Measurements from ENCODE around the gene MYRIP.

Gene MYRIP

DNA sequence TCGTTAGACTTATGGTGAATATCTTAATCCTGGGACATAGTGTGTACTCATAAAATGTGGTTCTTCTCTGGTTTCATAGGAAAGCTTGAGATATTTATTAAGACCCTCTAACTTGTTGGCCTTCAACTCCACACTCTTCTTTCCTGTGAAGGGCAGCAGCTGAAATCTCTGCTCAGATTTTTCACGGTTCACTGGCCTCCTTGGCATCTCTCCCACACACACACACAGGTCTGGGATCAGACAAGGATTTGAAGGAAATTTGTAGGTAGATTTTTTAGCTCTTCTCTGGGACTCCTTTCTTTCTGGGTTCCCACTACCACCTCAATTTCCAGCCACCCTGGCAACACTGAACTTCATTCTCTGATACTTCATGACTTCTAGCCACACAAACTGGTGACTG lies 70.2 kb downstream of the MYRIP start:
- no peak overlapping the region for H3K4me3 ChIP-seq (ENCODE audit: low read length)
- no peak for DNase-seq (ENCODE audit: low read depth, low spot score)

DNA sequence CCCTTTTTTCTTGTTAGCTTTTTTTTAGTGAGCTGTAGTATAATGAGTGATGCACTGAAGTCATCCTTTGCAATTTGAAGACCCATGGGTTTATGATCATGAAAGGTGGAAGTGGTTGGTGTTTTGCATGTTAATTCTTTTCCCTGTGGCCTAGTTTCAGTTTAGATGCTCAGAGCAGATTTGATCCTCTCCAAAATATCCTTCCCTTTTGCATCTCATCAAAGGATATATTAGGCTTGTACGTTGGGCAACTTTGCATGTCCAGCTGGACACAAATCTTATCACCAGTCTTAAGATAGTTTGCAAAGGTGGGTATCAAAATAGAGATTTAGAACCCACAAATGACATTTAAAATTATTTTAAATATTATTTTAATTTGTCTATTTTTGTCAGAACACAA lies 72.7 kb downstream of the MYRIP start:
- H3K4me3 ChIP-seq (ENCODE audit: low read length), result no peak overlapping the region
- no peak for DNase-seq (ENCODE audit: low read depth, low spot score)

DNA sequence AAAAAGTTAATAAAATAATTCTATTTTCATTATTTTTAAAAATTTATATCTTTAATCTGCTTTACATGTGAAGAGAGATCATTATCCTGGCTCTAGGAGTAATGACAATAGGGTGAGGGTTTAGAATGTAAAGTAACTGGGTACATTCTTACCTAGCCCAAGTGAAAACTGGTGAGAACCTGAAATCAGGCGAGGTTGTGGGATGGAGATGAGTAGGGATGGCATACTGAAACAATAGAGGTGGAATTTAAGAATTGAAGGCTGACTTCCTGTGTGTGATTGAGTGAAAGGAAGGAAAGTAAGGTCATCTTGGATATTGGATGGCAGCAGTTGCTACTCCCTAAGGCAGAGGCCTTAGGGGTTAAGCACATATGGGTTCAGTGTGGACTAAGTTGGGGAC lies 82.7 kb downstream of the MYRIP start:
- no peak for DNase-seq (ENCODE audit: low read depth, low spot score)
- no peak overlapping the region for H3K4me3 ChIP-seq (ENCODE audit: low read length)

DNA sequence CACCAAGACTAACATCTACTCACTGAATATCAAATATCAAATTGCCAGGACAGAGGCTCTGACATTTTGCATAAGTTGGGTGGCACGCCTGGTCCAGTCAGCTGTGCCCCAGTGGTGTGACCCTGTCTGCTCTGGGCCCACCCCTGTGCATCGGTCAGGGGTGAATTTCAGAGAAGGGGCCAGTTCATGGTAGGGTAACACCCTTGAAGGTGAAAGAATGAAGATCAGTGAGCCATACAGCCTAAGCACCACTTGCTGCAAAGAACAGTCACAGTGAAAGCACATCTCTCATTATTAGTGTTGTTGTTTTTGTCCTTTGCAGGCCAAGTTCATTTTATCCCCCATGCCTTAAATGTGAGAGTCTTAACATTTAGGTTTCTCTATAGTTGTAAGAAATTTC lies 86.8 kb downstream of the MYRIP start:
- no peak for DNase-seq (ENCODE audit: low read depth, low spot score)
- no peak overlapping the region for H3K4me3 ChIP-seq (ENCODE audit: low read length)

DNA sequence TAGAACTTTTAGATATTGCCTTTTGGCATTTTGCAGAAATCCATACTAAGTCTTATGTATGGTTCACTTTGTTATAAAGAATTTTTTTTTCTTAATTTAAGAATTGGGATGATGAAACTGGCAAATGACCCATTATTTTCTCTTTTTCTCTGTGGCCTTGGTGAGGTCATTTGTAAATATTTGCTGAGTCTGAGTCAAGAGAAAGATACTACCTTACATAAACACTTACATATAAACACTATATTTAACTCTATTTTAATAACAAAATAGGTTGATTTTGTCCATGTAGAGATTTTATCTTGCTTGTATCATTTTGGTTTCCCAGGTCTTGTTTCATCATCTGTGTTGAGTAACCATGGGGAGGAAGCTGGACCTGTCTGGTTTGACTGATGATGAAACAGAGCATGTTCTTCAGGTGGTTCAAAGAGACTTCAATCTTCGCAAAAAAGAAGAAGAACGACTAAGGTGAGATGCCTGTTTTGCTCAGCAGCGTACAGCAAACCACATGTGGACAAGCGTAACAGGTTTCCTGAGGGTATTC lies 91.1 kb downstream of the MYRIP start:
- no peak overlapping the region for H3K4me3 ChIP-seq (ENCODE audit: low read length)
- DNase-seq (ENCODE audit: low read depth, low spot score), result no peak

DNA sequence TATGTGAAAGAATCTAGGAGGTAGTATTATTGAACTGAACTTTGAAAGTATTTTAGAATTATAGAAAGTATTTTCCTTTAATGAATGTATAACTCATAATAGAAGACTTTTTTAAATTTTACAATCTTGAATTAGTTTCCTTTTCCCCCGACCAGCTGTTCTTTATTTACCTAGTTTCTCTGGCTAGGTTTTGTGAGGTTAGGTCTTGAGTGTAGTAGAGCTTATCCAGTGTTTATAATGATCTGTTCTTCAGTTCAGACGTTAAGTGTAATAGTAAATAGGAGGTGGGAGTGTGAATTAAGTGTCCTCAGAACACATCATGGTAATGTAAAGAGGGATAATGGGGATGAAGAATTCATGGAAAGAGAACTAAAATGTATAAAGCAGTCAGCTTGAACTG lies 93.8 kb downstream of the MYRIP start:
- no peak for DNase-seq (ENCODE audit: low read depth, low spot score)
- no peak overlapping the region for H3K4me3 ChIP-seq (ENCODE audit: low read length)

DNA sequence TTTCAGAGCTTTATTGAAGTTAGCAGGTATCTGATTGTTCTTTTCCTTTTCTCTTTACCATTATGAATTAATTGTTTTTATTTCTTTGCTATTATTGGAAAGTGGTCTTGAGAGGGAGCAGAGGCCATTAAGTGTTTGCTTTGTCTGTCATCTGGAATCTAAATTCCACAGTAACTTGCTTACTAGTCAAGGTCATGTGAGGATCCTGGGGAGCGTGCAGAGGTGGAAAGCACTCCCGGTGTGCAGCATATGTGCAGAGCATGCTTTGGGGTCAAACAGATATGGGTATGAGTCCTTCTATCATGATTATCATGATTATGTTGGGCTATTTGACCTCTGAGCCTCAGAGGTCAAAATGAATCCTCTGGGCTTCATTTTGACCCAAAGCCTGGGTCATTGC lies 96.4 kb downstream of the MYRIP start:
- no peak for DNase-seq (ENCODE audit: low read depth, low spot score)
- no peak overlapping the region for H3K4me3 ChIP-seq (ENCODE audit: low read length)

DNA sequence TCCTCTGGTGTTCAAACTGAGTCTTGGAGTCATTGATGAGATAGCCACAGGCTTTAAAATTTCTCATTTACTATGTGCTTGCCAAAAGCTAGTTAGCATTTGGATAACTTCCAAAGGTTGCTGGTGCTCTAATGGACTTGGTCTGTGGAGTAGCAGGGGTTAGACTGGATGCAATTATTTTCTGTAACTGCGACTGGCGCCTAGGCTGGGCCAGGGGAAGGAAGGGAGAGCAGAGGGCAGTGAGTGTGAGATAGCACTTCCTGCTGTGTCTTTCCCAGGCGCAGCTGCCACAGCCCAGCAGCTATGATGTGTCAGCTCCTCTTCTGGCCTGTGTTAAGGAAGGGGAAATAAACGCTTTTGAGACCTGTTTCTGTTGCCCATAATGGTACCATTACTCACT lies 98.6 kb downstream of the MYRIP start:
- H3K4me3 ChIP-seq (ENCODE audit: low read length), result no peak overlapping the region
- DNase-seq (ENCODE audit: low read depth, low spot score), result no peak

DNA sequence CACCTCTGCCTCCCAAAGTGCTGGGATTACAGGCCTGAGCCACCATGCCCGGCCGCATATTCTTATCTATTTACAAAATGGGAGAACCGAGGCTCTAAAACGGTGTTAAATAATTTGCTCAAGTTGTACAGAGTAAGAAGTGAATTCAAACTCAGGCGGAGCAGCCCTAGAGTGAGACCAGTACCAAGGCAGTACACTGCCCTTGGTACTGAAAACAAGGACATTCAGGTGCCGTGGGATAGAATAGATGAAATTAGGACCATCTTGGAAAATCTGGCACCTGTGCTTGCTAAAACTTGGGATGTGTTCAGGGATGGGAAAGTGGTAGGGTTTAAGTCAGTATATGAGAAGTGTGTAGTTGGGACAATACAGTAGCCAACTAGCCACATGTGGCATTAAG lies 100.7 kb downstream of the MYRIP start:
- no peak overlapping the region for H3K4me3 ChIP-seq (ENCODE audit: low read length)
- no peak for DNase-seq (ENCODE audit: low read depth, low spot score)

DNA sequence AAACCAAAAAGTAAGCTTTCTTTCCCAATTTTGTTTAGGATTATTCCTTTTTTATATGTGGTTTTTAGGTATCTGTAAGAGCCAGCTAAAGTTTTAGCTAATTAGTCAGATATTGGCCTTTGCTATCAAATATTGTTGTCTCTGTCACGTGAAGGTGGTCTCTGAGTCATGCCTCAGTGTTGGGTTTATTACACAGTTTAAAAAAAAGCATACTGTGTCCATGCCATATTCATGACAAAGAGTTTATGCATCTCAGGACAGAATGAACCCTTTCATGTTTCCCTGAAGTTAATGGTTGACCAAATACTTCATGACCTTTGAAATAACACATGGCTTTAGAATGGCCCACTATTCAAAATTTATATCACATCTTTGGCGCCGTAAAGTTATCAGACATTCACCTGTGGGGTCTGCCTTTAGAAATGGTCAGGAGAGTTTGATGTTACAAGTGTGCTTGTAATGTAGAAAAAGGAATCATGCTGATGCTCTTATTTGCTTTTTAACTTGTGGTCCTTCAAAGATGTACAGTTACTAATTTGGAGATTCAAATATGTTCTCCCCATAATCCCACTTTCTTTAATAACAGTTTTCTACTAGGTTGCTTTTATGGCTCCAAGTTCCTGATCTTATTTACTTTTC lies 101.5 kb downstream of the MYRIP start:
- no peak for DNase-seq (ENCODE audit: low read depth, low spot score)
- H3K4me3 ChIP-seq (ENCODE audit: low read length), result no peak overlapping the region

DNA sequence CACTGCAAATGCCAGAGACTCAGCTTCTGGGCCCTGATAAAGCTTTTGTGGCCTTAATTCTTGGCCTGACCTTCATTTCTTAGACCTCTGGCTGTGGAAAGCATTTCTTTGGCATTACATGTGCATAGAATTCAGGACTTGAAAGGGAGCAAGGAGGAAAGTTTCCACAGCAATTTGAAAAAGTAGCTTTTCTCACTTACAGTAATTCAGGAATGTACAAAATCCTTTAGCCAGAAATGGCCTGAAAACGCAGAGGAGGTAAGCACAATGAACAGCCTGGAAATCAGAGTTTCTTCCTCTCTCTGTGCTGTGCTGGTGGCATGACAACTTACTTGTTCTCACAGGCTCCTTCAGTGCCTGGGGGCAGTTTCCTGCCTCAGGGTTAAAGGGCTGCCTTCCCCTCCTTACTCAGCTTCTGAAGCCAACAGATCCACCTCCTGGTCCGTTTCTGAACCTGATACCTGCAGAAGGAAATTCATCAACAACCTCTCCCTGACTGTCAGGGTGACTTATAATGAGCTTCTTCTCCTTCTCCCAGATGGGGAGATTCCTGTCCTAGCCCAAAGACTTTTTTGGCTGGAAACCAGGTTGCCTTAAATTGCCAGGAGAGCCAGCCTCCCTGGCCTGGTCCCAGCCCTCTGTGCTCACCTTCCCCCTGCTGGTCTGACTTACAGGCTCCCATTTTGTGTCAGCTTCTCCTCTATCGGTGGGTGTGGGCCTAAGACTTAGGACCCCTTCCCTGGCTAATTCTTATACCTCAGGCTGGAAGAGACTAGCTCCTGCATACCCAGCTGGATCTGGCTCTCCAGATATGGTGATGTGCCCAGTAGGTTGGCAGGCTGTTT lies 102.3 kb downstream of the MYRIP start:
- no peak overlapping the region for H3K4me3 ChIP-seq (ENCODE audit: low read length)
- no peak for DNase-seq (ENCODE audit: low read depth, low spot score)

DNA sequence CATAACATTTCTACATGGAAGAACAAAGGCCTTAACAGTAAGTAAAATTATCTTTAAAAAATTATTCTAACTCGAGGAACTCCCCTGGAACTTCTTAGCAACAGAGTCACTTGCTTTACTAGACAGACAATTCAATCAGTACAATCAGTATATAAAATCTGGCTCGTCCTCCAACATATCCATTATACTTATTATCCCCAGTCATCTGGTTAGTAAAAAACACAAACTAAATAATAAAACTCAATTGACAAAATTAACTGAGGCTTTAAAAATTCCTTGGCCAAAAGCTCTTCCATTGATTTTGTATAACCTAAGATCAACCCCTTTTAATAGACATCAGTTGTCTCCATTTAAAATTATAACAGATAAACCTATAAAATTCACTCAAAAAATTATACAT lies 105.6 kb downstream of the MYRIP start:
- no peak for DNase-seq (ENCODE audit: low read depth, low spot score)
- no peak overlapping the region for H3K4me3 ChIP-seq (ENCODE audit: low read length)

DNA sequence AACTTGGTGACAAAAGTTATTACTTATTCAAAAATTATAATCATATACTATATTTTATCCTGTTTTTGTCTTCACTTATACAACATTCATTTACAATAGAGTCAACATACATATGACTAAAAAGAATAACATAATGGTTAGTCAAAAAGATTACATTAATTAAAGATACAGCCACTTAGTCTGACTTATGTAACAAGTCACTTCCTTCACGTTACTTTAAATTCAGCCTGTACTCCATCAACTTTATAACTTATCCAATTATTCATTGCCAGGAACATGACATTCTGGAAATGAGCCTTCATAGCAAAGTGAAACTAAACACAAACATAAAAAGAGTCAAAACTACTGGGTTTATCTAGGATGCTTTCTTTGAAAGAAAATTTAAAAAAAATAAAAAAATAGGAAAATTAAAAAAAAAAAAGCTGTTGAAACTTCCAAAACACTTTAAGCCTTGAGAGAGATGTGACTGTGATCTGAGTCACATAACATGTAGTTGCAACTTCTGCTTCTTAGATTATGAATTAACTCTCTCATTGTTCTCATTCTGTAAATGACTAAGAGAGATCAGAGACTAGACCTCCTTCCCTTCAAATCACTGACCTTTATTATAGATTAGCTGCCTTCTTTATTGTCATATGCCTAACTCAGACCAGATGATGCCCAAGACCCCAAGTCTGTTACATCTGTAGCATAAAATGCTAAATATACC lies 107.8 kb downstream of the MYRIP start:
- DNase-seq (ENCODE audit: low read depth, low spot score), result no peak
- H3K4me3 ChIP-seq (ENCODE audit: low read length), result no peak overlapping the region

DNA sequence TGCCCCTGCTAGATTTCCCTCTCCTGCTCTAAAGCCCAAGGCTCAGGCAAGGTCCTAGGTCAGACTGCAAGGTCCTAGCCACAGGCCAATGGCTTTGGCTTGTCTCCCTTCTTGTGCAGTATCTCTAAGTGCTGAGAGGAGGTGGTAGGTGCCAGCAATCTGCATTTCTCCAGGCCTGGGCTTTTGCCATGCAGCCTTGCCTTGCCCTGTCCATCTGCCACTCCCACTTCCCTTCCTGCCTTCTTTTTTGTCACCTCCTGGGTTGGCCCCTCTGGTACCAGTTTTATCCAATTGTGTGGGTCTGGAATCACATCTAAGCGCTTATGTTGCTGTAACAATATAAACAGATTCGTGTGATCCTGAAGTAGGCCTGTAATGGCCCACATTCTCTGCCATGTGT lies 109.9 kb downstream of the MYRIP start:
- DNase-seq (ENCODE audit: low read depth, low spot score), result no peak
- H3K4me3 ChIP-seq (ENCODE audit: low read length), result no peak overlapping the region

DNA sequence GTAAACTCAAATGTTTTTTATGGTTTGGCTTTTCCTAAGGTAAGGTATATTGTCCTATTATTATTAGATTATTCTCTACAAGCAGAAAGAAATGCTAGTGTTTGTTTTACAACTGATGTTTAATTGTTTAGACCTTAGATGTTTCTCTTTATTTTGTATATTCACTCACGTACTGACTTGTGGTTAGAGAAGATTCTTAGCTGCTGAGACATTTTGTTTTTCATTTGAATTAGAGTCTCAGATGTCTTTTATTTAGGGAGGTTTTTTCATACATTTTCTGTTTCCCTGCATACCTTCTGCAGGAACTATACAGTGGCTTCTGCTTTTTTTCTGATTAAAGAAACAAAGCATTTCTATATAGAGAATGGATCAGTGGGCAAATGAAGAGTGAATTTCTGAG lies 110.9 kb downstream of the MYRIP start:
- H3K4me3 ChIP-seq (ENCODE audit: low read length), result no peak overlapping the region
- DNase-seq (ENCODE audit: low read depth, low spot score), result no peak

DNA sequence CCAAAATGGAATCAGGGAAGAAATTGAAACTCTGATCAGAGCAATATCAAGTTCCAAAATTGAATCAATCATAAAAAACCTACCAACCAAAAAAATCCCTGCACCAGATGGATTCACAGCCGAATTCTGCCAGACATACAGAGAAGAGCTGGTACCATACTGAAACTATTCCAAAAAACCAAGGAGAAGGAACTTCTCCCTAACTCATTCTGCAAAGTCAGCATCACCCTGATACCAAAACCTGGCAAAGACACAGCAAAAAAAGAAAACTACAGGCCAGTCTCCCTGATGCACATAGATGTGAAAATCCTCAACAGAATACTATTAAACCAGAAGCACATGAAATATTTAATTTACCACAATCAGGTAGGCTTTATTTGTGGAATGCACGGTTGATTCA lies 118.1 kb downstream of the MYRIP start:
- DNase-seq (ENCODE audit: low read depth, low spot score), result no peak
- no peak overlapping the region for H3K4me3 ChIP-seq (ENCODE audit: low read length)

DNA sequence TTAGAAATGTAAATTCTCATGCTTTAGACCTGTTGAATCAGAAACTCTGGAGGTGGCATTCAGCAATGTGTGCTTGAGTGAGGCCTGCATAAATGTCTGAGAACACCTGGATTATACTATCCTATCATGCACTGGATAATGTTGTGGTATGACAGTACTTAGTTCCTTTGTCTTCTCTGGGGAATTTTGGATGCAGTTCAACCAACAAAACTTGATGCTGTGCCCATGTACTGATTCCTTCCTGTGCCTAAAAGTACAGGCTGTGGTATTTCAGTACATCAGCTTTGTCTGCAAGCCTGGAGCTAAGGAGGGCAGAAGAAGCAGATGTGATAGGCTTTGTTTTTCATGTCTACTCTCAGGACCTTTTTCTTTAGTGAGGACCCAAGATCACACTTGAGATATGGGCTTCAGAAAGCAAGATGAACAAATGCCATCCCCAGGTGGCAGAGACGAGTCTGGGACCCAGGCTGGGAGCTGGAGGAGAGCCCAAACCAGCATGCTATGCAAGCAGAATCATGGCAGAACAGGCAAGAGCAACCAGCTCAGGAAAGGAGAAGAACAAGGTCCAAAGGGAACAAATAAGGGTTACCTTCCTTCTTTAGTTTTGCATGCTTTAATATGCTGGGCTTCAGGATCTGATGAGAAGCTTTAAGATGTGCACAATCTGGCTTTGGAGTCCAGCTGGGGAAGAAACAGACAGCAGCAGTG lies 124.7 kb downstream of the MYRIP start:
- no peak overlapping the region for H3K4me3 ChIP-seq (ENCODE audit: low read length)
- DNase-seq (ENCODE audit: low read depth, low spot score), result no peak

DNA sequence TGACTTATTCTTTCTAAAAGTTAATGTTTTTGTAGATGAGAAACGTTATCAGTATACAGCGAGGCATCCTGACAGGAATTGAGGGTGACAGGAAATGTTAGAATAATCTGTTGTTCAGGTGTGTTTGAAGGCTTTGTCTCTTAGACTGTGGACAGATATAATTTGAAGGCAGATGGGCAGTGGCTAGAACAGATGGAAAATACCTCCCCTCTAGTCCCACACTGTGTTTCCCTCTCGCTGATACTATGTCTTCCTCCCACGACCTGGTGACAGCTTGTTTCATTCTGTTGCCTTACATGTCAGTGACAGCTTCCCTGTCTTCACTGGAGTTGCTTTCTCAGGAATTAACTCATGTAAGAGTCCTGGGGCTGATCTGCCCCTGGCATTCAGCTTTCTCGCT lies 125.3 kb downstream of the MYRIP start:
- DNase-seq (ENCODE audit: low read depth, low spot score), result no peak
- H3K4me3 ChIP-seq (ENCODE audit: low read length), result no peak overlapping the region

DNA sequence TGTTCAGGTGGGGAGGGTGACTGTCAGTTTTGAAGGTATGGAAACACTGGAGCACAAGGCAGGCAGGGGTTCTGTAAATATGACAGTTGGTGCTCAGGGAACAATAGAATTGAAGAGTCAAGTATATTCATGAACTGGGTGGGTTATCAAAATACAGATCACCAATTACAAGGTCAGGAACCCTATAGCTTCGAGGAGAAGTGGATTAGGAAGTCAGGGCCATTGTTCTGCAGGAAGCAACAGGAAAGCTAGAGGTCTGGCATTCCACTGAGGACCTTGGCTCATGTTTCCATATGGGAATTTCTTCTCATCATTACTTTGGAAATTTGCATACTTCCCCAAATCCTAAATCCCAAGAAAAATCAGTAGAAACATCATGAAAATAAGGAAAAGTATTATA lies 125.9 kb downstream of the MYRIP start:
- no peak for DNase-seq (ENCODE audit: low read depth, low spot score)
- H3K4me3 ChIP-seq (ENCODE audit: low read length), result no peak overlapping the region

DNA sequence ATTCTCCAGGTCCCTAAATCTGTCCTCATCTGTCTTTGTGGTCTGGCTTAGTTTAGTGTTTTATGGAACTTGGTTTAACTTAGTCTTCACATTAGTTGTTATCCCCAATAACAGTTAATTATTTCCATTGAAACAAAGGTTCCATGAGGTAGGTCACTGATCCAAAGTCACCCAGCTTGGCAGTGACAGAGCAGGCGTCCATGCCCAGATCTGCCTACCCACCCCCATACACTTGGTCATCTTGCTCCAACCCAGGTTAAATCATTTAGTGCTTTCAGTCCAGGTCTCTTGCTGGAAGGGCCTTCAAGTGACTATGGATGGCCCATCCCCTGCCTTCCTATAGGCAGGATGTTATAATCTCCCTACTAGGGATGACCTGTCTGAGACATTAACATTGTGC lies 127.4 kb downstream of the MYRIP start:
- no peak overlapping the region for H3K4me3 ChIP-seq (ENCODE audit: low read length)
- DNase-seq (ENCODE audit: low read depth, low spot score), result no peak
